GM18868 (cell line): Measurements from ENCODE around the gene EXOC6B.
"Not testable (repeated sequence)": the region's sequence is repeated elsewhere in the genome, so short reads cannot be mapped to it uniquely, and the experiment has no call there.

Experiments used
- ATAC-seq: cut with Tn5 transposase; IDR thresholded peaks from one replicate; pipeline ENCODE4 v1.9.1; 2021; ENCODE audit warnings: mild to moderate bottlenecking, moderate library complexity; ENCODE audit not compliant: unreplicated experiment

Gene EXOC6B

GRCh38 chr2:72685638-72686213 lies 140.1 kb downstream of the EXOC6B start:
- no peak for ATAC-seq

- no peak for ATAC-seq
These were observed 143.8 kb downstream of the EXOC6B start for GRCh38 chr2:72682061-72682460.

- ATAC-seq, result no peak
These were observed 144.5 kb downstream of the EXOC6B start for GRCh38 chr2:72681016-72681995.

- ATAC-seq, result no peak
These were observed 147.8 kb downstream of the EXOC6B start for GRCh38 chr2:72678024-72678423.

- no peak for ATAC-seq
These were observed 149.3 kb downstream of the EXOC6B start for GRCh38 chr2:72676341-72677025.

- ATAC-seq, result no peak
These were observed 150.6 kb downstream of the EXOC6B start for GRCh38 chr2:72674982-72675915.

GRCh38 chr2:72673279-72673678 lies 152.6 kb downstream of the EXOC6B start:
- no peak for ATAC-seq

- ATAC-seq, result no peak
These were observed 156.7 kb downstream of the EXOC6B start for GRCh38 chr2:72669121-72669520.

- no peak for ATAC-seq
These were observed 157.2 kb downstream of the EXOC6B start for GRCh38 chr2:72668647-72669046.

GRCh38 chr2:72665448-72665847 lies 160.4 kb downstream of the EXOC6B start:
- no peak for ATAC-seq

- no peak for ATAC-seq
These were observed 163.8 kb downstream of the EXOC6B start for GRCh38 chr2:72661985-72662384.

- ATAC-seq, result no peak
These were observed 176.0 kb downstream of the EXOC6B start for GRCh38 chr2:72649810-72650209.

- not testable (repeated sequence) for ATAC-seq
These were observed 184.6 kb downstream of the EXOC6B start for GRCh38 chr2:72641221-72641620.

- ATAC-seq, result no peak
These were observed 187.1 kb downstream of the EXOC6B start for GRCh38 chr2:72638600-72639211.

GRCh38 chr2:72636210-72636609 lies 189.6 kb downstream of the EXOC6B start:
- no peak for ATAC-seq

- ATAC-seq, result no peak
These were observed 195.1 kb downstream of the EXOC6B start for GRCh38 chr2:72630767-72631166.

- ATAC-seq, result no peak
These were observed 196.8 kb downstream of the EXOC6B start for GRCh38 chr2:72629062-72629461.

- no peak for ATAC-seq
These were observed 198.8 kb downstream of the EXOC6B start for GRCh38 chr2:72627083-72627482.

GRCh38 chr2:72625366-72625765 lies 200.5 kb downstream of the EXOC6B start:
- ATAC-seq, result no peak

GRCh38 chr2:72623481-72623880 lies 202.4 kb downstream of the EXOC6B start:
- ATAC-seq, result no peak
